ENCODE measurements around the gene KCNQ2. TPM values are rescaled to one million over a fixed set of nuclear protein-coding genes. Genes with fewer than 3 reads are reported as not detected.

Gene KCNQ2
- total and polyA plus RNA-seq, 4 donors: not detected

DNA sequence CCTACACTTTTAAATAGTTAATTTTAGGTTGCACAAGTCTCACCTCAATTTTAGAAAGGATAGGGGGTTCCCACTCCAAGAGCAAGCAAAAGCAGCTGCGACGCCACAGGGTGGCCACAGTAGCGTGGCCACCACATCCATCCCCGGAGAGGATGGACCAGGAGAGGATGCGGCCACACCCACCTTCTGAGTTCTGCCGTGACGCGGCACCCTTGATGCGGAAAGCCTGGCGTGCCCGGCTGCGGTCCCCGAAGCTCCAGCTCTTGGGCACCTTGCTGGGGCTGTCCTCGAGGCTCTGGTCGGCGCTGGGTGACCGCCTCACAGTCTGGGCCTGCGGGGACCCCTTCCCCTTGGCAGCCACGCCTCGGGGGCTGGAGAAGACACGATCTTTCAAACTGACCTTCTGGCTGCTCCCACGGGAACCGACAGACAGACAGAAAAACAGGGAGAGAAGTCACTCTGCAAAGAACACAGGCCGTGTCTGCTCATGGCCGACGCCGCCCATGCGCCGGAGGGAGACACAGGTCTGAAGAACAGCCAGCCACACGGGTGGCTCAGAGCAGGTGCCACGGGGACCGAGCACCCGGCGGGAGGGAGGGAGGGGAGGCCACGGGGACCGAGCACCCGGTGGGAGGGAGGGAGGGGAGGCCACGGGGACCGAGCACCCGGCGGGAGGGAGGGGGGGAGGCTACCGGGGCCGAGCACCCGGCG is 57.6 kb downstream of the KCNQ2 start (continued):
- TF ChIP-seq, protein P1, sequence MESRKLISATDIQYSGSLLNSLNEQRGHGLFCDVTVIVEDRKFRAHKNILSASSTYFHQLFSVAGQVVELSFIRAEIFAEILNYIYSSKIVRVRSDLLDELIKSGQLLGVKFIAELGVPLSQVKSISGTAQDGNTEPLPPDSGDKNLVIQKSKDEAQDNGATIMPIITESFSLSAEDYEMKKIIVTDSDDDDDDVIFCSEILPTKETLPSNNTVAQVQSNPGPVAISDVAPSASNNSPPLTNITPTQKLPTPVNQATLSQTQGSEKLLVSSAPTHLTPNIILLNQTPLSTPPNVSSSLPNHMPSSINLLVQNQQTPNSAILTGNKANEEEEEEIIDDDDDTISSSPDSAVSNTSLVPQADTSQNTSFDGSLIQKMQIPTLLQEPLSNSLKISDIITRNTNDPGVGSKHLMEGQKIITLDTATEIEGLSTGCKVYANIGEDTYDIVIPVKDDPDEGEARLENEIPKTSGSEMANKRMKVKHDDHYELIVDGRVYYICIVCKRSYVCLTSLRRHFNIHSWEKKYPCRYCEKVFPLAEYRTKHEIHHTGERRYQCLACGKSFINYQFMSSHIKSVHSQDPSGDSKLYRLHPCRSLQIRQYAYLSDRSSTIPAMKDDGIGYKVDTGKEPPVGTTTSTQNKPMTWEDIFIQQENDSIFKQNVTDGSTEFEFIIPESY (IDR thresholded peaks at IDR 0.05): no peak
- no peak for TF ChIP-seq SP1 (IDR thresholded peaks at IDR 0.05)

DNA sequence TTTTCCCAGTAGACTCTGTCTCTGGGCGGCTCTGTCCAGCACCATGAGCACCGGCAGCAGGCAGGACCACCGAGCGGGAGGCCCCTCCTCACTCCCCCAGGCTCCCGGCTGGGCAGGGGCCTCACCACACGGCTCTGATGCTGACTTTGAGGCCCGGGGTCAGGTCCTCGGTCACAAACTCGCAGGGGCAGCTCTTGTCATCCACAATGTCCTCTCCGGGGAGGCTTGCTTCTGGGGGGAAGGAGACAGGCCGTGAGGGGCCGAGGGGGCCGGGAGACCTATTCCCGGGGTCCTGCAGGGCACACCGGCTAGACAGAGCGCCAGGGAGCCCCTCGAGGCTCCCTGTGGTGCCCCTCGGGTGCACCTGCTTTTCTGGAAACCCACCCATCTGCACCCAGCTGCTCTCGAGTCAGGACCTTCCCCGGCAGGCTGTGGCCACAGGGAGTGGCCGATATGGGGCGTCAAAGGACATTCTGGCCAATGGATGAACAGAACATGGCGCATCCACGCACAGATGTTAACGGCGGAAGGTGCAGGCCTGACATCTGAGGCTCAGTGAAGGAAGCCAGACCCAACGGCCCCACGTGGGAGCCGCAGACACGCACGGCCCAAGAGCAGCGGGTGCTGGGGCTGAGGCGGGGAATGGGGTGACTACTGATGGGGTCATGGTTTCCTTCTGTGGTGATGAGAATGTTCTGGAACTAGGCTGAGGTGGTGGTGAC is 58.3 kb downstream of the KCNQ2 start:
- H3K27me3 ChIP-seq (ENCODE audit: control insufficient read depth in 4 of 4, insufficient read depth in 4 of 4, low read length in 3 of 4): no peaks in the 10 kb centered on the region
- H3K4me1 ChIP-seq (ENCODE audit: control insufficient read depth in 4 of 4, insufficient read depth in 4 of 4, low read length in 3 of 4): no peaks in the 10 kb centered on the region
- 75% methylated on average over 33 of the region's 33 CpGs for WGBS
- TF ChIP-seq REST (IDR thresholded peaks at IDR 0.05) (no peak), HNF4A (conservative IDR thresholded peaks at IDR 0.05) (no peak), FOXA1 (IDR thresholded peaks at IDR 0.05) (no peak), NR2F2 (IDR thresholded peaks at IDR 0.05) (no peak), SP1 (IDR thresholded peaks at IDR 0.05) (no peak), HNF4G (IDR thresholded peaks at IDR 0.05) (no peak), FOXA2 (IDR thresholded peaks at IDR 0.05) (no peak), RAD21 (IDR thresholded peaks at IDR 0.05) (no peak)
- TF ChIP-seq, protein P2, sequence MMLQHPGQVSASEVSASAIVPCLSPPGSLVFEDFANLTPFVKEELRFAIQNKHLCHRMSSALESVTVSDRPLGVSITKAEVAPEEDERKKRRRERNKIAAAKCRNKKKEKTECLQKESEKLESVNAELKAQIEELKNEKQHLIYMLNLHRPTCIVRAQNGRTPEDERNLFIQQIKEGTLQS (IDR thresholded peaks at IDR 0.05): no peak
- TF ChIP-seq, protein P3, sequence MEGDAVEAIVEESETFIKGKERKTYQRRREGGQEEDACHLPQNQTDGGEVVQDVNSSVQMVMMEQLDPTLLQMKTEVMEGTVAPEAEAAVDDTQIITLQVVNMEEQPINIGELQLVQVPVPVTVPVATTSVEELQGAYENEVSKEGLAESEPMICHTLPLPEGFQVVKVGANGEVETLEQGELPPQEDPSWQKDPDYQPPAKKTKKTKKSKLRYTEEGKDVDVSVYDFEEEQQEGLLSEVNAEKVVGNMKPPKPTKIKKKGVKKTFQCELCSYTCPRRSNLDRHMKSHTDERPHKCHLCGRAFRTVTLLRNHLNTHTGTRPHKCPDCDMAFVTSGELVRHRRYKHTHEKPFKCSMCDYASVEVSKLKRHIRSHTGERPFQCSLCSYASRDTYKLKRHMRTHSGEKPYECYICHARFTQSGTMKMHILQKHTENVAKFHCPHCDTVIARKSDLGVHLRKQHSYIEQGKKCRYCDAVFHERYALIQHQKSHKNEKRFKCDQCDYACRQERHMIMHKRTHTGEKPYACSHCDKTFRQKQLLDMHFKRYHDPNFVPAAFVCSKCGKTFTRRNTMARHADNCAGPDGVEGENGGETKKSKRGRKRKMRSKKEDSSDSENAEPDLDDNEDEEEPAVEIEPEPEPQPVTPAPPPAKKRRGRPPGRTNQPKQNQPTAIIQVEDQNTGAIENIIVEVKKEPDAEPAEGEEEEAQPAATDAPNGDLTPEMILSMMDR (IDR thresholded peaks at IDR 0.05; ENCODE audit: low read depth, low read length, missing input control): no peak
- no peaks in the 10 kb centered on the region for H3K36me3 ChIP-seq (ENCODE audit: control insufficient read depth in 4 of 4, insufficient read depth in 3 of 4, low read depth in 1 of 4, low read length in 3 of 4)
- no peak for DNase-seq (ENCODE audit: low spot score)
- no peak overlapping the region for H3K27ac ChIP-seq (ENCODE audit: low read depth in 1 of 2, low read length in 2 of 2)
- no peak overlapping the region for H3K9ac ChIP-seq (ENCODE audit: low read depth in 1 of 2, low read length in 2 of 2)
- H3K9me3 ChIP-seq (ENCODE audit: control insufficient read depth in 4 of 4, low read length in 3 of 4): no peaks in the 10 kb centered on the region
- no peak overlapping the region for H3K4me3 ChIP-seq (ENCODE audit: low read depth in 1 of 3, low read length in 3 of 3)

- Histone ChIP-seq H3K4me3 (ENCODE audit: low read depth in 1 of 3, low read length in 3 of 3) (no peak overlapping the region), H3K9ac (ENCODE audit: low read depth in 1 of 2, low read length in 2 of 2) (no peak overlapping the region), H3K27ac (ENCODE audit: low read depth in 1 of 2, low read length in 2 of 2) (no peak overlapping the region), H3K27me3 (ENCODE audit: control insufficient read depth in 4 of 4, insufficient read depth in 4 of 4, low read length in 3 of 4) (no peaks in the 10 kb centered on the region), H3K9me3 (ENCODE audit: control insufficient read depth in 4 of 4, low read length in 3 of 4) (no peaks in the 10 kb centered on the region), H3K4me1 (ENCODE audit: control insufficient read depth in 4 of 4, insufficient read depth in 4 of 4, low read length in 3 of 4) (no peaks in the 10 kb centered on the region), H3K36me3 (ENCODE audit: control insufficient read depth in 4 of 4, insufficient read depth in 3 of 4, low read depth in 1 of 4, low read length in 3 of 4) (no peaks in the 10 kb centered on the region)
- DNase-seq (ENCODE audit: low spot score): no peak
- 76% methylated on average over 18 of the region's 18 CpGs for WGBS
- TF ChIP-seq NR2F2 (IDR thresholded peaks at IDR 0.05) (no peak), EGR1 (IDR thresholded peaks at IDR 0.05; ENCODE audit: low read depth in 2 of 2) (no peak), FOXA2 (IDR thresholded peaks at IDR 0.05) (no peak), MAX (IDR thresholded peaks at IDR 0.05) (no peak), HNF4G (IDR thresholded peaks at IDR 0.05) (no peak), JUND (IDR thresholded peaks at IDR 0.05) (no peak)
- TF ChIP-seq, protein P3 (IDR thresholded peaks at IDR 0.05; ENCODE audit: low read depth, low read length, missing input control): no peak
- TF ChIP-seq, protein P2 (IDR thresholded peaks at IDR 0.05): no peak
These were observed 59.1 kb downstream of the KCNQ2 start for GRCh38 chr20:63413323-63413722.
